Fibroblast of lung (primary cell): Measurements from ENCODE around the gene NOL4L. TPM values are rescaled to one million over a fixed set of nuclear protein-coding genes. Genes with fewer than 3 reads are reported as not detected.

ENCODE experiments used
- DNase-seq, 2 donors: peaks; one replicate each; pipeline versions ENCODE4 v3.0.0 to v3.0.0-alpha.2; 2010; ENCODE audit warnings: low read depth in 2 of 2
- H2AFZ ChIP-seq: 2 replicates; pipeline ENCODE4 v1.5.1; 2012; ENCODE audit warnings: low read length, control low read depth, inconsistent platforms
- H3K27ac ChIP-seq: 2 replicates; pipeline ENCODE4 v1.5.1; 2011; ENCODE audit warnings: low read length, control low read depth; ENCODE audit not compliant: insufficient read depth
- H3K27me3 ChIP-seq: 2 replicates; pipeline ENCODE4 v1.5.1; 2011; ENCODE audit warnings: mild to moderate bottlenecking, low read length; ENCODE audit not compliant: control insufficient read depth, insufficient read depth
- H3K36me3 ChIP-seq: 2 replicates; pipeline ENCODE4 v1.5.1; 2011; ENCODE audit warnings: low read length; ENCODE audit not compliant: control insufficient read depth, insufficient read depth
- H3K4me1 ChIP-seq: 2 replicates; pipeline ENCODE4 v1.5.1; 2011; ENCODE audit warnings: low read length; ENCODE audit not compliant: control insufficient read depth, insufficient read depth; ENCODE audit errors: extremely low read depth
- H3K4me2 ChIP-seq: 2 replicates; pipeline ENCODE4 v1.5.1; 2011; ENCODE audit warnings: low read length, control low read depth; ENCODE audit not compliant: insufficient read depth; ENCODE audit errors: extremely low read depth
- H3K4me3 ChIP-seq, 4 experiments: fragments of 200-600 bp in 1 of 4; sonication (generic) in 1 of 4; replicated peaks in 1 of 4; 2 replicates each; pipeline ENCODE4 v1.5.1; 2011 to 2016; ENCODE audit warnings: low read length in 4 of 4, low read depth in 3 of 4, mild to moderate bottlenecking in 3 of 4, control low read depth in 2 of 4, inconsistent platforms in 1 of 4, mixed read lengths in 1 of 4; ENCODE audit not compliant: insufficient read depth in 1 of 4; ENCODE audit errors: control extremely low read depth in 1 of 4
- H3K79me2 ChIP-seq: 2 replicates; pipeline ENCODE4 v1.5.1; 2012; ENCODE audit warnings: mild to moderate bottlenecking, low read length, inconsistent platforms; ENCODE audit not compliant: control insufficient read depth, insufficient read depth
- H3K9ac ChIP-seq: 2 replicates; pipeline ENCODE4 v1.5.1; 2011; ENCODE audit warnings: mild to moderate bottlenecking, low read length, control low read depth; ENCODE audit not compliant: insufficient read depth
- H3K9me3 ChIP-seq: 2 replicates; pipeline ENCODE4 v1.5.1; 2012; ENCODE audit warnings: low read depth, low read length; ENCODE audit not compliant: control insufficient read depth, insufficient read depth
- H4K20me1 ChIP-seq: 2 replicates; pipeline ENCODE4 v1.5.1; 2011; ENCODE audit warnings: low read length; ENCODE audit not compliant: control insufficient read depth, insufficient read depth; ENCODE audit errors: extremely low read depth
- CTCF ChIP-seq, 2 donors: IDR thresholded peaks in 1 of 2; conservative IDR thresholded peaks in 1 of 2; 1 replicate in 1 of 2; 2 replicates in 1 of 2; pipeline ENCODE4 v1.5.1; 2011 to 2012; ENCODE audit warnings: low read length in 2 of 2, control low read depth in 1 of 2, inconsistent platforms in 1 of 2, low read depth in 1 of 2, mild to moderate bottlenecking in 1 of 2
- EZH2 ChIP-seq: IDR thresholded peaks from 2 replicates; pipeline ENCODE4 v1.5.1; 2012; ENCODE audit warnings: low read length, control low read depth, mild to moderate bottlenecking; ENCODE audit errors: missing control alignments
- polyA plus RNA-seq, 2 donors: library from polyadenylated mRNA; depleted of rRNA in 1 of 2; stranded (reverse) in 1 of 2; unstranded in 1 of 2; fragments of >200 nt; gene quantifications; 2 replicates each; pipeline ENCODE4 v1.2.1, GENCODE V29; 2011 to 2012; ENCODE audit warnings: missing spikeins in 1 of 2
- total RNA-seq: library from RNA; depleted of rRNA; stranded (reverse); fragments of >200 nt; gene quantifications from 2 replicates; pipeline ENCODE4 v1.2.1, GENCODE V29; 2014

Gene NOL4L
- total and polyA plus RNA-seq, 2 donors (not counting 1 experiment from before 2014, with no cell fraction given) = 3.2 to 4.0 TPM

GRCh38 chr20:32558526-32558925, 26.6 kb downstream of the NOL4L start:
- Histone ChIP-seq H2AFZ (no peak overlapping the region), H4K20me1 (no peaks in the 10 kb centered on the region), H3K4me1 (no peaks in the 10 kb centered on the region), H3K4me3 (no peak overlapping the region), H3K4me2 (no peak overlapping the region), H3K27me3 (peaks cover 5% of the 10 kb centered on the region), H3K9ac (no peak overlapping the region), H3K79me2 (no peaks in the 10 kb centered on the region), H3K9me3 (no peaks in the 10 kb centered on the region), H3K36me3 (no peaks in the 10 kb centered on the region), H3K27ac (no peak overlapping the region)
- no peak for TF ChIP-seq EZH2
- TF ChIP-seq CTCF (conservative IDR thresholded peaks at IDR 0.05 in 1 of 2, IDR thresholded peaks at IDR 0.05 in 1 of 2; ENCODE audit: low read depth in 1 of 2, low read length in 2 of 2) = no peak
- DNase-seq = no peak

GRCh38 chr20:32557319-32557718, 27.8 kb downstream of the NOL4L start:
- Histone ChIP-seq H3K9ac (no peak overlapping the region), H4K20me1 (no peaks in the 10 kb centered on the region), H3K9me3 (no peaks in the 10 kb centered on the region), H3K4me2 (no peak overlapping the region), H3K27me3 (peaks cover 5% of the 10 kb centered on the region), H3K36me3 (no peaks in the 10 kb centered on the region), H3K27ac (no peak overlapping the region), H3K79me2 (no peaks in the 10 kb centered on the region), H2AFZ (no peak overlapping the region), H3K4me1 (no peaks in the 10 kb centered on the region), H3K4me3 (no peak overlapping the region)
- TF ChIP-seq CTCF (conservative IDR thresholded peaks at IDR 0.05 in 1 of 2, IDR thresholded peaks at IDR 0.05 in 1 of 2; ENCODE audit: low read depth in 1 of 2, low read length in 2 of 2) (no peak), EZH2 (no peak)
- DNase-seq = no peak

- Histone ChIP-seq H3K9me3 (no peaks in the 10 kb centered on the region), H3K79me2 (no peaks in the 10 kb centered on the region), H3K27ac (no peak overlapping the region), H3K4me3 (no peak overlapping the region), H4K20me1 (no peaks in the 10 kb centered on the region), H2AFZ (no peak overlapping the region), H3K9ac (no peak overlapping the region), H3K27me3 (peaks cover 5% of the 10 kb centered on the region), H3K4me2 (no peak overlapping the region), H3K36me3 (no peaks in the 10 kb centered on the region), H3K4me1 (no peaks in the 10 kb centered on the region)
- no peak for DNase-seq
- TF ChIP-seq CTCF (conservative IDR thresholded peaks at IDR 0.05 in 1 of 2, IDR thresholded peaks at IDR 0.05 in 1 of 2; ENCODE audit: low read depth in 1 of 2, low read length in 2 of 2) (no peak), EZH2 (no peak)
Observed at GRCh38 chr20:32556312-32557184, 28.6 kb downstream of the NOL4L start.
